Ovary (tissue), 9 donors: ENCODE data around the gene CHD1. TPM values are rescaled to one million over a fixed set of nuclear protein-coding genes. Genes with fewer than 3 reads are reported as not detected.

Experiments
- DNase-seq, 5 donors: peaks; one replicate each; pipeline ENCODE4 v3.0.0-alpha.2; 2019 to 2020
- H3K27ac ChIP-seq, 2 donors: fragments of 200-600 bp; one replicate each; pipeline versions ENCODE4 v1.5.1 to v1.8.0; 2019 to 2022
- H3K27me3 ChIP-seq: fragments of 200-600 bp; one replicate; pipeline ENCODE4 v1.8.0; 2022
- H3K36me3 ChIP-seq: fragments of 200-600 bp; sonication (generic); one replicate; pipeline ENCODE4 v1.5.1; 2019
- H3K4me1 ChIP-seq: one replicate; pipeline ENCODE4 v1.8.1; 2013; ENCODE audit warnings: mild to moderate bottlenecking, moderate library complexity; ENCODE audit not compliant: insufficient read depth
- H3K4me3 ChIP-seq: fragments of 200-600 bp; sonication (generic); one replicate; pipeline ENCODE4 v1.5.1; 2017
- H3K9me3 ChIP-seq, 2 donors: fragments of 200-600 bp in 1 of 2; sonication (generic) in 1 of 2; one replicate each; pipeline versions ENCODE4 v1.5.1 to v1.8.1; 2013 to 2019; ENCODE audit warnings: mild to moderate bottlenecking in 1 of 2, moderate library complexity in 1 of 2
- CTCF ChIP-seq, 3 donors: fragments of 450-650 bp in 2 of 3; fragments of 200-600 bp in 1 of 3; IDR thresholded peaks; one replicate each; pipeline versions ENCODE4 v1.5.1 to v1.8.0; 2016 to 2022; ENCODE audit warnings: antibody characterized with exemption in 3 of 3, mild to moderate bottlenecking in 1 of 3
- EP300 ChIP-seq: sonication (generic); formaldehyde crosslinking; IDR thresholded peaks from one replicate; pipeline ENCODE4 v1.6.1; 2017; ENCODE audit warnings: antibody characterized with exemption
- POLR2A ChIP-seq: fragments of 450-650 bp; IDR thresholded peaks from one replicate; pipeline ENCODE4 v1.6.1; 2017; ENCODE audit warnings: antibody characterized with exemption, mild to moderate bottlenecking, moderate library complexity
- WGBS, 3 donors: extraction: QIAGEN DNeasy Blood & Tissue Kit in 1 of 3; methylation state at CpG; one replicate each; pipeline versions ENCODE4 v1.1.5 to v1.1.7; 2013 to 2017; 5-methylcytosine and 5-hydroxymethylcytosine counted together
- intact Hi-C, 4 donors: fragments of 100-400 bp; cut with DNase I; formaldehyde crosslinking; loops; one replicate each; pipeline versions ENCODE4 v1.11.0 to v1.15.1; 2022 to 2023
- polyA plus RNA-seq, 2 donors: library from polyadenylated mRNA; stranded (reverse); fragments of 200-250 nt in 1 of 2; fragments of 350-450 nt in 1 of 2; fragmentation: Illumina TruSeq in 1 of 2; extraction: RNeasy Lipid Tissue Mini Kit (QIAGEN cat#74804) in 1 of 2; gene quantifications; one replicate each; pipeline ENCODE4 v1.2.3, GENCODE V29; 2013 to 2014
- total RNA-seq, 7 donors: library from RNA; depleted of rRNA in 2 of 7; stranded (reverse); fragments of >200 nt in 2 of 7; fragmentation: NEBNext Ultra II Directional in 3 of 7; extraction: Animal tissue kit (Norgen Biotek cat#: 25700) in 3 of 7; gene quantifications; one replicate each; pipeline versions ENCODE4 v1.1.0 to v1.2.4, GENCODE V29; 2016 to 2023
- donor health status: DM: no; HTN: no; CAD: no; lungs with moderate emphysema.
- donor health status: DM: no; HTN: no; CAD: no.
- donor health status: Bipolar disorder and iron deficiency.
- donor health status: DM: yes; HTN: yes; CAD: no.
- donor health status: DM: no; HTN: no; CAD: no.
- donor health status: DM: yes; HTN: yes; CAD: no.

Gene CHD1
- total and polyA plus RNA-seq, 9 donors: 19.6 to 75.8 (median 46.5) TPM

- WGBS, 3 donors: 70 to 75% (median 70%) methylated on average over 3 of the region's 3 CpGs
- intact Hi-C loops: no loop called here
- DNase-seq: no peak
- H3K4me3 ChIP-seq: no peak overlapping the region
- no peaks in the 10 kb centered on the region for H3K27me3 ChIP-seq
- TF ChIP-seq POLR2A (no peak), EP300 (no peak), CTCF (IDR thresholded peaks at IDR 0.05) (no peak)
- no peak overlapping the region for H3K27ac ChIP-seq
- H3K4me1 ChIP-seq: peaks cover 2% of the 10 kb centered on the region
- no peaks in the 10 kb centered on the region for H3K36me3 ChIP-seq
- H3K9me3 ChIP-seq: no peaks in the 10 kb centered on the region
These were observed 6.4 kb upstream of the CHD1 start for GRCh38 chr5:98935206-98935605.

- H3K36me3 ChIP-seq: no peaks in the 10 kb centered on the region
- peaks cover 2% of the 10 kb centered on the region for H3K4me1 ChIP-seq
- H3K4me3 ChIP-seq: no peak overlapping the region
- 92 to 100% (median 100%) methylated on average over 1 of the region's 1 CpG for WGBS, 3 donors
- DNase-seq: no peak
- no peaks in the 10 kb centered on the region for H3K9me3 ChIP-seq
- intact Hi-C loops: no loop called here
- TF ChIP-seq EP300: no peak
- TF ChIP-seq CTCF (IDR thresholded peaks at IDR 0.05): no peak
- no peak for TF ChIP-seq POLR2A
- H3K27ac ChIP-seq: no peak overlapping the region
- no peaks in the 10 kb centered on the region for H3K27me3 ChIP-seq
These were observed 5.7 kb upstream of the CHD1 start for GRCh38 chr5:98934546-98934945.

- DNase-seq: no peak
- WGBS, 3 donors: 79 to 93% (median 91%) methylated on average over 5 of the region's 5 CpGs
- H3K27ac ChIP-seq: no peak overlapping the region
These were observed 4.8 kb upstream of the CHD1 start for GRCh38 chr5:98933445-98934072.

GRCh38 chr5:98930972-98931762 is 2.4 kb upstream of the CHD1 start:
- intact Hi-C loops: no loop called here

More at GRCh38 chr5:98933445-98934072, 4.8 kb upstream of the CHD1 start:
- Histone ChIP-seq H3K4me3 (no peak overlapping the region), H3K4me1 (peaks cover 2% of the 10 kb centered on the region), H3K27me3 (no peaks in the 10 kb centered on the region), H3K9me3 (no peaks in the 10 kb centered on the region), H3K36me3 (no peaks in the 10 kb centered on the region)
- intact Hi-C loops: no loop called here
- TF ChIP-seq POLR2A (no peak), CTCF (IDR thresholded peaks at IDR 0.05) (no peak), EP300 (no peak)

More at GRCh38 chr5:98930972-98931762, 2.4 kb upstream of the CHD1 start:
- peaks cover 2% of the 10 kb centered on the region for H3K4me1 ChIP-seq
- WGBS, 3 donors: 74 to 79% (median 75%) methylated on average over 5 of the region's 5 CpGs
- H3K4me3 ChIP-seq: no peak overlapping the region
- DNase-seq: no peak
- no peak for TF ChIP-seq POLR2A
- no peak for TF ChIP-seq EP300
- no peak for TF ChIP-seq CTCF (IDR thresholded peaks at IDR 0.05)
- H3K27ac ChIP-seq: peak overlapping the region in 1 of 2 donors; percentile 100
- no peaks in the 10 kb centered on the region for H3K36me3 ChIP-seq
- no peaks in the 10 kb centered on the region for H3K9me3 ChIP-seq
- H3K27me3 ChIP-seq: no peaks in the 10 kb centered on the region
